ENCODE data around the gene TEDC2.
"Not testable (repeated sequence)": the region's sequence is repeated elsewhere in the genome, so short reads cannot be mapped to it uniquely, and the experiment has no call there.

The TEDC2 gene, protein sequence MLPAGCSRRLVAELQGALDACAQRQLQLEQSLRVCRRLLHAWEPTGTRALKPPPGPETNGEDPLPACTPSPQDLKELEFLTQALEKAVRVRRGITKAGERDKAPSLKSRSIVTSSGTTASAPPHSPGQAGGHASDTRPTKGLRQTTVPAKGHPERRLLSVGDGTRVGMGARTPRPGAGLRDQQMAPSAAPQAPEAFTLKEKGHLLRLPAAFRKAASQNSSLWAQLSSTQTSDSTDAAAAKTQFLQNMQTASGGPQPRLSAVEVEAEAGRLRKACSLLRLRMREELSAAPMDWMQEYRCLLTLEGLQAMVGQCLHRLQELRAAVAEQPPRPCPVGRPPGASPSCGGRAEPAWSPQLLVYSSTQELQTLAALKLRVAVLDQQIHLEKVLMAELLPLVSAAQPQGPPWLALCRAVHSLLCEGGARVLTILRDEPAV

GRCh38 chr16:2459647-2460390 is at the start of gene TEDC2:
Gene TEDC2 (plus strand): TSS chr16:2460109. CDS start chr16:2460145, 36 bp downstream.
- peak; percentile 90 for DNase-seq

DNA sequence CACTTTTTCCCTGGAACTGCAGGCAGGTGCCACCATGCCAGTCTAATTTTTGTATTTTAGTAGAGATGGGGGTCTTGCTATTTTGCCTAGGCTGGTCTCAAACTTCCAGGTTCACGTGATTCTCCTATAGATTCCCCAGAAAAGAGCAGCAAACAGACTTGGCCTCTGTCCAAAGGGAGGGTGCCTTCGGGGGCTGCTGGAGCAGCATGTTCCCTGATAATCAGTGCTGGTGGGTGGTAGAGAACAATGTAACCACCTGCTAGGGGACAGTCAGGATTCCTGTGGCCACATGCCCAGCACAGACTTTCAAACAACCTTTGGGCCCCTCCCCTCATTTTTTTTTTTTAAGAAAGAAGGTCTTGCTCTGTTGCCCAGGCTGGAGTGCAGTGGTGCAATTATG is 44.8 kb upstream of the TEDC2 start:
- DNase-seq, result no peak

- no peak for DNase-seq
Observed at GRCh38 chr16:2420035-2420434, 39.9 kb upstream of the TEDC2 start.

DNA sequence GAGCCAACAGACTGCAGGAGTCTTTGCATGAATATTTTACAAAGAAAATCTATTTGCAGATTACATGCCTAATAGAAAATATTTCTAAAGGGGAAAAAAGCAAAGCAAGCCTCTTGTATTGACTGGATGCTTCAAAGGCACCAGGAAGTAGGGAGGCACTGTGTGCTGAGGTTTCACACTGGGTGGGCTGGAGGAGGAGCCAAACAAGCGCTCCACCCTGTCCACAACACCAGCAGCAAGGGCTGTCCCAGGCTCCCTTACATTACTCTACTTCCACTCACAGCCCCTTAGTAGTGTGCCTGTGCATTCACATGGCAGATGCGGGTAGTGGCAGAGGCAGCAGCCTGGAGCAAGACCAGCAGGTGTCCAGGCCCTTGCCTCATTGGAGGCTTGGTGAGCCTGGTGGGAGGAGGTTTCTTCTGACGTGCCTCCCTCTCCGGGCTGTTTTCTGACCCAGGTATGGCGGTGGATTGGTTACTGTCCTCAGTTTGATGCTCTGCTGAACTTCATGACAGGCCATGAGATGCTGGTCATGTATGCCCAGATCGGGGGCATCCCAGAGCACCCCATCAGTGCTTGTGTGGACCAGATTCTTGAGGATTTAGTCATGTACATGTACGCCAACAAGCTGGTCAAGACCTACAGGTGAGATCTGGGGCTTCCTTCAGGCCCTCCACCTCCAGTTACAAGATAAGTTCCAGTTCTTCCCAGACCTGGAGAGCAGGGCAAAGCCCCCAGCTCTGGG is 37.6 kb upstream of the TEDC2 start:
- DNase-seq, result no peak

DNA sequence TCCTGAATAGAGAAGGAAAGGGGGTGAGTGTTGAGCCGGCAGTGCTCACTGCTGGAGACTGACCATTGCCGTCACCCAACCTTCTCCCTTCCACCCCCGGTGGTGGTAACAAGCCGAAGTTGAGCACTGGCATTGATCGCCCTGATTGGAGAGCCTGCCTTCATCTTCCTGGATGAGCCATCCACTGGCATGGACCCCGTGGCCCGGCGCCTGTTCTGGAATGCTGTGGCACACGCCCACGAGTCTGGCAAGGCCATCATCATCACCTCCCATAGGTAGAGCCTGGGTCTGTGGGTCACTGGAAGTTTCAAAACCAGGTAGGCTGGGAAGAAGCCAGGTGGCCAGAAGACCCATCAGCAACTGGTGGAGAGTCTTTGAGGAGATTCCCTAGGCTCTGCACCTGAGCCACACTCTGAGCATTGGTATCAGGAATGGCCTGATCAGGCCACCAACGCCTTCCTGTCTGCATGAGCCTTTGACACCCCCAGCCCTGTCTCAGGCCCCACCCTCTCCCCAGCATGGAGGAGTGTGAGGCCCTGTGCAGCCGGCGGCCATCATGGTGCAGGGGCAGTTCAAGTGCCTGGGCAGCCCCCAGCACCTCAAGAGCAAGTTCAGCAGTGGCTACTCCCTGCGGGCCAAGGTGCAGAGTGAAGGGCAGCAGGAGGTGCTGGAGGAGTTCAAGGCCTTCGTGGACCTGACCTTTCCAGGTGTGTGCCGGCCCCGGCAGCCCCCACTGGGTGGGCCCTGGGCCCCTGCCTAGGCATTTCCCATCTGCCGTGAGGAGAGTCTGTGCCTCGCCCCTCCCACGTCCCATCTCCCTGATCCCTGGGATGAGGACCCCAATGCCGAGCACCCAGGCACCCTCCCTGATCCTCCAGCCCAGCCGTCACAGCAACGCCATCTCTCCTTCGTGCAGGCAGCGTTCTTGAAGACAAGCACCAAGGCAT is 35.6 kb upstream of the TEDC2 start:
- no peak for DNase-seq

- DNase-seq, result no peak
Observed at GRCh38 chr16:2425008-2425518, 34.8 kb upstream of the TEDC2 start.

DNA sequence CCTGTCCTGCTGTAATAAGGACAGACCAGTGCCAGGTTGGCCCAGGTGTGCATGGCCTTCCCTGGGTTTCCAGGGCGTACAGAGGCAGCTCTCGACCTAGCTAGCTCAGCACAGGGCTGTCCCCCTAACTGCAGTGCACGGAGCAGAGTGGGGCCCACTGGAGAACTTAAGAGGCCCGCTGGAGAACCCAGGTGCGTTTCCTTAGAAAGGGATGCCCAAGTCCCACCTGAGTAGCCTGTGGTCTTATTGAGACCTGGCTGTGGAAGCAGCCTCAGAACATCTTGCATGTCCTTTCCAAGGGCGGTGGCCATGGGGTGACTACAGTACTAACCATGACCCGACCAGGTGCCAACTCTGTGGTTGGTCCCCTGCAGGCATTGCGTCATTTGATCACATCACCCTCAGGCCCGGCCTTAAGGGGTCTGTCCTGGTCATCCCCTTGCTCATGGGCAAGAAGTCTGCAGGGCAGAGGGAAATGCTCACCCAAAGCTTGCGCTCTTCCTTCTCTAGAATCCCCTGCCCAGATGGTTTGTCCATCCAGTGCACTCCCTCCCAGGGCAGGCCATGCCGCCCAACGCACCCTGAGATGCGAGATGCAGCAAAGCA is 34.0 kb upstream of the TEDC2 start:
- DNase-seq, result no peak

GRCh38 chr16:2426941-2427361 is 33.0 kb upstream of the TEDC2 start:
- DNase-seq, result no peak

DNA sequence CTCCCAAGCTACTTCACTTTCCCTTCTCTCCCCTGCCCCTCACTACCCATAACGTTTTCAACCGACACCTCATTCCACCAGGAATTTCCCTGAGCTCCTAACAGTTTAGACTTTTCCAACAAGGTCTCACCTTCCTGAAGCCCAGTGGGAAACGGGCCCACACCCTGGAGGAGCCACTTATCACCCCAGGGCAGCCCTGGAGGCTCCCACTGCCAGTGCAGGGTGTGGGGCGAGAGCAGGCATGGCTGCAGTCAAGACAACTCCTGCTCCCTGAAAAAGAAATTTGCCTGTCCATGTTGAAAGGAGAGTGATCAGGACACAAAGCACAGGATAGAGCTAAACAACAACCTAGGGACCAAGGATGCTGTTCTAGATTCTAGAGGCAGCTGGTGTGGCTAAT is 32.4 kb upstream of the TEDC2 start:
- no peak for DNase-seq

- peak; percentile 31 for DNase-seq
Observed at GRCh38 chr16:2428051-2428783, 31.7 kb upstream of the TEDC2 start.

DNA sequence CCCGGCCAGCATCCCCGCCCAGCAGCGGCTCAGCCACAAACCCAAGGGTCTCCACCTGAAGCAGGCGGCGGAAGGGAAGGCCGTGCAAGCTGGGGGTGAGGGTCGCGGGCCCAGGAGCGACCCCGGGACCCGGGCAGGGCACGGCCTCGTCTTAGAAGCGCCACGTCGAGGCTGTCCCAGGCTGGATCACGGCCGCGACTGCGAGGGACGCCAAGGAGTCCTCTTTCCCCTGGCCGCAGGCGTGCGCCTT is 31.2 kb upstream of the TEDC2 start:
- no peak for DNase-seq

DNA sequence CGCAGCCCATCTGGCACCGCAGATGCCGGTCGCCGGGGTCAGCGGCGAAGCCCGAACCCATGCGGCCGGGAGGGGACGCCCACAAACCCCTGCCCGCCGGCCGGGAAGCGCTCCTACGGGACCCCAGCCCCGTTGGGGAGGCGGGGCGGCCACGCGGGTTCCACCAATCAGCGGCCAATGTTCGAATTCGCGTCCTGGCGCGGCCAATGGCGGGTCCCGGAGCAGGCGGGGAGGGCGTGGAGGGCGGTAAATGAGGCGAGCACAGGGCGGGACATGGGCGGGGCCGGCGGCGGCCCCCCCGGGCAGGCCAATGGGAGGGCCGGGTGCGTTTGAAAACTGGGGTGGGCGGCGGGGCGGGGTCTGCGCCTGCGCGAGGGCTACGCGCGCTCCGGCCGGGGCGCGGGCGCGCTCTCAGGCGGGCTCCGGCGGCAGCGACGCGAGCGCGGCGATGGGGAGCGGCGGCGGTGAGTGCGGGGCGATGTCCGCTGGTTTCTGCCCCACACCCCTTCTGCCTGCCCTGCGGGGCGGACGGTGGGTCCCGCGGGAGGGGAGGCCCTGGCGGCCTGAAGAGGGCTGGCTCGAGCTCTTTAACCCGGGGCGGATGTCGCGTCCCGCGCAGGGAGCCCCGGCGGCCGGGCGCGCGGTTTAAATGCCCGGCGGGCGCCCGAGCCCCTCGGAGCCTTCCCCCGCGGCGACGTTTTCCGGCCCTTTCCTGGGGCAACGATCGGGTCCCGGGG is 30.7 kb upstream of the TEDC2 start, which contains the start of gene CCNF:
Gene CCNF (plus strand): TSS at position 414 of the 737 bp plus-strand sequence. CDS start 35 bp downstream, at position 449.
- peak; percentile 94 for DNase-seq

DNA sequence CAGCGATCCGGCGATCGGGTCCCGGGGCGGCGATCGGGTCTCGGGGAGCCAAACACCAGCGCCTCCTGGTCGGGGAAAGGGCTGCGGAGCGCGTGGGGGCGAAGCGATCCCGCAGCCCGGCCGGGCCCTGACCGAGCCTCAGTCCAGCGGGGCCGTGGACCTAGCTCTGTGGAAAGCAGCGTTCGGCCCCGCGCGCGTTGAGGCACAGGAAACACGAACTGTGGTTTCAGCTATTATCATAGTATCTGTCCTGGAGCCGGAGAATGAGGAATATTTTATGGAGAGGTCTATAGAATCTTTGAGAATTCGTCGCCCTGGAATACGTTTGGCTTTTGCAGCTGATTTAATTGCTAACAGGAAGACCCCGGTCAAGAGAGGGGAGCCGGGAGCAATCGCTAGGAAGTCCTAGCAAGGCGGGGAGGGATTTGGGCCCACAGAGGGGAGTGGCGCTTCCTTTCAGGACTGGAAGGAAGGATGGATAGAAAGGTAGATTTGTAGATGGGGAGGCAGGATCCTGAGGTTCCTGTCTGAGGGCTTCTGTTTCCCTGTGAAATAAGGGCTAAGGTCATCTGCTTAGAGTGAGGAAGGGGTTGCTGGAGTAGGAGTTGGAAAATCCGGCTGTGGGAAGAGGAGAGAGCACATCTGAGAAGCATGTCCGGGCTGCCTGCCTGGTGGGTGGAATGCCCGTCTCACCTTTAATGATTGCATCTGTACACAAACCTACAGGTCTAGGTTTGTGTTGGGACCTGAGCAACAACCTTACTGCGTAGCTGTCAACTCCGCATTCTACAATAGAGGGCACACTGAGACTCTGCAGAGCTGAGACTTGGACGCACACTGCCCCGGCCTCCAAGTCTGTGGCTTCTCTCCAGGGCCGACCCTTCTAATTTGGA is 29.9 kb upstream of the TEDC2 start:
- peak; percentile 13 for DNase-seq

DNA sequence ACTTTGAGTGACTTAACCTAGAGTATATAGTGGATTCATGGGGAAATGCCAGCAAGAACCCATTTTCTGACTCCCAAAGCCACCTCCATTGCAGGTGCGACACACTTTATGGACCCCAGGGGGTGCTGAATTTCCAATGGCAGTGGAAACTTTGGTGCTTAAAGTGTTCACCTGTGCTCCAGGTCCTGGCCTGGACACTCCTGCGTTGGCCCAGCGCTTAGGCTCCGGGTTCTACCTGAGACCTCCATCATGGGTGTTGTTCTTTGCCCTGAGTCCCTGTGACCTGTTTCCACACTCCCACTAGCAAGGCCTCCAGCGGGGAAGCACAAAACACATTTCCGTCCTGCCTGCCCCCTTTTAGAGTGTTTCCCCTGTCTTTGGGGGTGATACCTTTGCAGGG is 27.6 kb upstream of the TEDC2 start:
- DNase-seq, result no peak

- DNase-seq, result no peak
Observed at GRCh38 chr16:2432801-2433505, 27.0 kb upstream of the TEDC2 start.

DNA sequence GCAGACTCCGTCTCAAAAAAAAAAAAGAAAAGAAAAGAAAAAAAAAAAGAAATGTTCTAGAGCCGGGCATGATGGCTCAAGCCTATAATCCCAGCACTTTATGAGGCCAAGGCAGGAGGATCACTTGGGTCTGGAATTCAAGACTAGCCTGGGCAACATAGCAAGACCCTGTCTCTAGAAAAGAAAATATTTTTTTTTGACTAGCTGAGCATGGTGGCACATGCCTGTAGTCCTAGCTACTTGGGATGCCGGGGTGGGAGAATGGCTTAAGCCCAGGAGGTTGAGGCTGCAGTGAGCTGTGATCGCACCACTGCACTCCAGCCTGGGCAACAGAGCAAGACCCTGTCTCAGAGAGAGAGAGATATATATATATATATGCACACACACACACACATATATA is 24.7 kb upstream of the TEDC2 start:
- not testable (repeated sequence) for DNase-seq

DNA sequence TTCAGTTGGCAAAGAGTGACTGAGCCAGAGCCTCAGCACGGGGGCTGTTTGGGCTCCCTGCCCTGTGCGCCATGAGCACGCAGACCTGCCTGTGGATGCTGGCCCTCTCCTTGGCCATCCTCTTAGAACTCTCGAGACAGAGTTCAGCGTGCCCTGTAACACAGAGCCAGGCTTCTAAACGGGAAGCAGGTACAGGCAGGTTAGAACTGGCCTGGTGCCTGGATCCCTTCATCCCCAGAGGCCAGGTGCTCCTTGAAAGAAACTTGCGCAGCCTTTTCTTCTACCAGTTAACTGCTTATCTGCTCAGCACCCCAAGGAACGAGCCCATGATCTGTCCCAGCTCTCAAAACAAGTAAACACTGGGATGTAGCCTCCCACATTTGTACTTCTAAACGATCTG is 23.8 kb upstream of the TEDC2 start:
- no peak for DNase-seq

- DNase-seq, result no peak
Observed at GRCh38 chr16:2437032-2437790, 22.7 kb upstream of the TEDC2 start.
